NCI-H82 treated with DMSO at 0.1 percent for 48 hours (cell line): ENCODE results near the gene TET1.
A peak's percentile ranks its signal among the peaks of the same experiment; 100 is the strongest.
"Not testable (repeated sequence)": the region's sequence is repeated elsewhere in the genome, so short reads cannot be mapped to it uniquely, and the experiment has no call there.

Source experiments
- DNase-seq: peaks from one replicate; lab custom pipeline; 2025; ENCODE audit not compliant: unreplicated experiment; lab: John Stamatoyannopoulos, UW

The TET1 gene

DNA sequence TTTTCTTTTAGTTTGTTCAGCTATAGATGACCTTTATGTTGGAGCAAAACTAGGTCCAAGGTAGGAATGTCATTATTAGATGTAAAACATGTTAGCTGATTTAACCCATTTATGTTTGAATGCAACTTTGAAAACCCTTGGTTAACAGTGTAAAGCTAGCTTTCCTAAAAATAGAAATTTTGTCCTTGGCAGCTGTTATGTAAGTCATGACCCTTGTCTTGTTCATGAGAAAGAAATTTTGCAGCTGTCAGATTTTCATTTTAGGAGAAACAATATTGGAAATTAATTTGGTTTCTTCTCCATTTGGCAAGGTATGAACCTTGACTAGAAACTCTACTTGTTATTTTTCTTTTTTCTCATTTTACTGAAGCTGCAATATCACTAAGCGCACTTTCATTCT, 137.0 kb downstream of the TET1 start:
- no peak for DNase-seq

DNA sequence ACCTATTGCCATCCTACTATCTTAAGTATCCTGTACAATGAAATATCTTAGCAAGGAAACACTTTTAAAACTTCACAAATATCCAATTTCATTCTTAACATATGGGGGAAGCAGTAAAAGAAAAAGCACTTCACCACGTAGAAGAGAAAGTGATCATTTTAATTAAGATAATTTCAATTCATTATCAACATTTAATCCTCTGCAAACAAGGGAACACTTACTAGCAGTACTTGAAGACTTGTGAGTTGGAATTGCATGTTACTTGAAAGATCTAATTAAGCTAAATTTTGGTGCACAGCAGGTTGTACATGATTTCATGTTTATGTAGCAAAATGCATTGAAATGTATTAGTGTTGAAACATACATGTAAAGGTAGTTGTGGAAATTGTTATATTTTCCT, 140.1 kb downstream of the TET1 start:
- DNase-seq: no peak

DNA sequence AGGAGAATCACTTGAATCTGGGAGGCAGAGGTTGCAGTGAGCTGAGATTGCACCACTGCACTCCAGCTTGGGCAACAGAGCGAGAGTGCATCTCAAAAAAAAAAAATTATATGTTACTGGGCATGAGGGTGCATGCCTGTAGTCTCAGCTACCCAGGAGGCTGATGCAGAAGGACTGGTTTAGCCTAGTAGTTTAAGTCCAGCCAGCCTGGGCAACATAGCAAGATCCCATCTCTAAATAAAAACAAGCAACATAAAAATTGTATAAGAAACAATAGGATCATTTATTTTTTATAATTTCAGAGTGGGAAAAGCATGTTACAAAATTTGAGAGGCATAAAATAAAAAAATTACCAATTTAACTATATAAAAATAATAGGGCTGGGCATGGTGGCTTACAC, 145.4 kb downstream of the TET1 start:
- no peak for DNase-seq

DNA sequence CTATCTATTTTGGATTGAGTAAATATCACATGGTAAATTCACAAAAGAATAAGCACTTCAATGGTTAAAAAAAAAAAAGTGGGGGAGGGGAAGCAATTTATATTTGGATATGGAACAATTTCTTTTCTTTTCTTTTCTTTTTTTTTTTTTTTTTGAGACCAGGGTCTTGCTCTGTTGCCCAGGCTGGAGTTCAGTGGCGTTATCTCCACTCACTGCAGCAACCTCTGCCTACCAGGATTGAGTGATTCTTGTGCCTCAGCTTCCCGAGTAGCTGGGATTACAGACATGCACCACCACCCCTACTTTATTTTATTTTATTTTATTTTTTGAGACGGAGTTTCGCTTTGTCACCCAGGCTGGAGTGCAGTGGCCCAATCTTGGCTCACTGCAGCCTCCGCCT, 148.8 kb downstream of the TET1 start:
- not testable (repeated sequence) for DNase-seq

DNA sequence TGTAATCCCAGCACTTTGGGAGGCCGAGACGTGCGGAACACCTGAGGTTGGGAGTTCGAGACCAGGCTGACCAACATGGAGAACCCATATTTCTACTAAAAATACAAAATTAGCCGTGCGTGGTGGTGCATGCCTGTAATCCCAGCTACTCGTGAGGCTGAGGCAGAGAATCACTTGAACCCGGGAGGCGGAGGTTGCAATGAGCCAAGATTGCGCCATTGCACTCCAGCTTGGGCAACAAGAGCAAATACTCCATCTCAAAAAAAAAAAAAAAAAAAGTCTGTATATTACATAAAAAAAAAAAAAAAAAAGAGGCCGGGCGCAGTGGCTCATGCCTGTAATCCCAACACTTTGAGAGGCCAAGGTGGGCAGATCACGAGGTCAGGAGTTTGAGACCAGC, 152.9 kb downstream of the TET1 start:
- DNase-seq: not testable (repeated sequence)

DNA sequence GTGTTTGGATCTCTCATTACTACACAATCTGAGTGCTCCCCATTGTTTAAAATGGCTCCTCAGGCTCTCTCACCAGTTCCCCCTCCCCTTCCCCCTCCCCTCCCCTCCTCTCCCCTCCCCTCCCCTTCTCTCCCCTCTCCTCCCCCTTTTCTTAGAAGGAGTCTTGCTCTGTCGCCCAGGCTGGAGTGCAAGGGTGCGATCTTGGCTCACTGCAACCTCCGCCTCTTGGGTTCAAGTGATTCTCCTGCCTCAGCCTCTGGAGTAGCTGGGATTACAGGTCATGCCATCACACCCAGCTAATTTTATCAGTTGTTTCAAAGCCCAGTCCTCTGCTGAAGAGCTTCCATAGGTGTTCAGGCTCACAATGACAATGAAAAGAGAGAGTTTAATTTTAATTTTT, 157.3 kb downstream of the TET1 start:
- no peak for DNase-seq

DNA sequence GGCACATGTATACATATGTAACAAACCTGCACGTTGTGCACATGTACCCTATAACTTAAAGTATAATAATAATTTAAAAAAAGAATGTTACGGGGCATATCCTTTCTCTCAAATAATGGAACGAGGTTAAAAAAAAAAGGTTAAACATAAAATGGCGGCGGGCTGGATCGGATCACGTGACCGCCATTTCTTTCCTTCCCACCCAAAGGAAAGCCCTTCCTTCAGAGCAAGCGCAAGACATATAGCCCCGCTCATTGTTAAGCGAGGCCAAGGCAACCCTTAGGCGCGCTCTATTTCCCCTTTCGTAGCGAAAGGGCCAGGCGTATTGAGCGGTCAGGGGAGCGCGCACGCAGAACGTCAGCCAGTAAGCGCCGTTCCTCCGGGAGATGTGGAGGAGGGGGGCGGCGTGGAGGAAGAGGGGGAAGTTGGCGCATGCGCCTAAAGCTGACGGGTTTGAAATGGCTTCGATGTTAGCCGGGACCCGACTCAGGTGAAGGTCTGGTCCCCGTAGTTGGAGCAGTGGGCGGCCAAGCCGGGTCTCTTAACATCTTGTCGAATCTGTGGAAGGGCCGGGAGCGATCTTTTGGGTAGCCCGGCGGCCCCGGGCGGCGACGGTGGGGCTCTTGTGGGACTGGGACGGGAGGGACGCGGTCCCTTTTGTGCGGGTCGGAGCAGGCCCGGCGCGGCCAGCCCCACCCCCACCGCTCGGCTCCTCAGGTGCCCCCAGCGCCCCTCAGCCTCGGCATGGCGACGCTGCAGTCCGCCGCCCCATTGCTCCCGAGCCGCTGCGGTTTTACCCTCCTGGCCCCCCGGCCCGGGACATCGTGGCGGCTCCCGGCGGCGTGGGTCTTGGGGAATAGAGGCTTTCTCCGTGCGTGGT, 160.9 kb downstream of the TET1 start, which contains the start of gene CCAR1:
Gene CCAR1, plus strand, starts transcription at position 447 of the 880 bp plus-strand sequence. CDS start 1,266 bp downstream, outside the sequence.
- peak; percentile 92 for DNase-seq

DNA sequence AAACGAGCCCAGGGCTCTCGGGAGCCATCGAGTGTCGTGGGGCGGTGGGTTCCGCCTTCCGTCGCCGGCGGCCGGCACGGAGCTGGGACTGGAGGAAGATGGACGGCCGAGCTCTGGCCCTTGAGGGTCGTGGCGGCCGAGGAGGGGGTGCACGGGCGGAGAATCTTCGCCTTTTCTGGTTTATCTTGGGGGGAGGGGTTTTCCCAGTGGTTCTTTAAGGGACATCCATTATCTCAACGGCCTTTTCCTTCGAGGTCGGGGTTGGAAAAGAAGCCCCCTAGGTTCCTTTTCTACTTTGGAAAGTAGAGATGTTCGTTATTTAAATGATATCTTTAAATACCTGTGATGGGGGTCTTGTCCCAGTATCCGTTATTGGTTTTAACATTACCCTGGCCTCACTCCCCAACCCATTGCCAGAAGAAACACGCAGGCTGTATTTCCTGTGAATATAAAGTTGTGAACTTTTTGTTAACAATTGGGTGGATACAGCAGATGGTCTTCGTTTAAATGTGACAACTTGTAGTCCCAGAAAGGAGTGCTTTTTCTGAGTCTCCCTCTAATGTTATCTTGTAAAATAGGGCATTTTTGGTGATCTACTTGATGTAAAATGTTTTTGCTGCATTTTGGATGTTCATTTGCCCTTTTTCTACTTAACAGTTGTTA, 161.7 kb downstream of the TET1 start:
- DNase-seq: no peak

DNA sequence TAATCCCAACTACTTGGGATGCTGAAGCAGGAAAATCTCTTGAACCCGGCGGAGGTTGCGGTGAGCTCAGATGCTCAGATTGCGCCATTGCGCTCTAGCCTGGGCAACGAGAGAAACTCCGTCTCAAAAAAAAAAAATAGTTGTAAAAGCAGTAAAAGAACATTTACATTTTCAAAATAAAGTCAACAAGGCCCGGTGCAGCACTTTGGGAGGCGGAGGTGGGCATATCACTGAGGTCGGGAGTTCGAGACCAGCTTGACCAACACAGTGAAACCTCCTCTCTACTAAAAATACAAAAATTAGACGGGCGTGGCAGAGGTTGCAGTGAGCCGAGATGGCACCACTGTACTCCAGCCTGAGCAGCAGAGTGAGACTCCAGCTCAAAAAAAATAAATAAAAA, 164.9 kb downstream of the TET1 start:
- no peak for DNase-seq

DNA sequence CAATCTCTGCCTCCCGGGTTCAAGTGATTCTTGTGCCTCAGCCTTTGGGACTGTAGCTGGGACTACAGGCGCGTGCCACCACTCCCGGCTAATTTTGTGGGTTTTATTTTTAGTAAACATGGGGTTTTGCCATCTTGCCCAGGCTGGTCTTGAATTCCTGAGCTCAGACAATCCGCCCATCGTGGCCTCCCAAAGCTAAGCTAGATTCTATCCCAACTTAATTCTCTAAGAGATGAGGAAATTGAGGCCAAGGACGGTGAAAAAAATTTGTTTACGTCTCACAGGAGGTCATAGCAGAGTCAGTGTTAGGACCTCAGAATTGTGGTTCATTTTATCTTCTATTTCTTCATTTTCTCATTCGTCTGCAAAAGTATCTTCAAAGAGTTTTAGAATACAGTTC, 167.0 kb downstream of the TET1 start:
- DNase-seq: no peak

DNA sequence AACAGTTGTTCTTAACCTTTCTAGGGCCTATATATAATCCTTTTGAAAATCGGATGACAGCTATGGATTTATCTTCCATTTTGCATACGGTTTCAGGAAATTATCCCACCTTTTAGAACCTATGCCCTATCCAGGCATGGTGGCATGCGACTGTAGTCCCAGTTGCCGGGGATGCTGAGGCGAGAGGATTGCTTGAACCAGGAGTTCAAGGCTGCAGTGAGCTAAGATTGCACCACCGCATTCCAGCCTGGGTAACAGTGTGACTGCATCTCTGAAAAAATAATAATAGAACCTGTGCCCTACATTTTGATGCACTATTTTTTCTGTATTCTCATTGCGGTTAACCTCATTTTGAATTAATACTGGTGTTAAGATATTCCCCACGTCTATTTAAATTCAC, 172.5 kb downstream of the TET1 start:
- no peak for DNase-seq

DNA sequence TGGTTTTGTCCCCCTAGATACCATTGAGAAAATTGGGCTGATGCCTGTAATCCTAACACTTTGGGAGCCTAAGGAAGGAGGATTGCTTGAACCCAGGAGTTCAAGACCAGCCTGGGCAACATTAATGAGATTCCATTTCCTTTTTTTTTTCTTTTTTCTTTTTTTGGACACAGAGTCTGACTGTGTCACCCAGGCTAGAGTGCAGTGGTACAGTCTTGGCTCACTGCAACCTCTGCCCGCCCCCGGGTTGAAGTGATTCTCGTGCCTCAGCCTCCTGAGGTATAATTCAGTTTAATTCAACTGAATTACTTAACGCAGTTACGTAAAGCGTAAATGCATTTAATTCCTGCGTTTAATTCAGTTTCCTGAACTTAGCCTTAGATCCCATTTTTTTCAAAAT, 174.2 kb downstream of the TET1 start:
- no peak for DNase-seq

DNA sequence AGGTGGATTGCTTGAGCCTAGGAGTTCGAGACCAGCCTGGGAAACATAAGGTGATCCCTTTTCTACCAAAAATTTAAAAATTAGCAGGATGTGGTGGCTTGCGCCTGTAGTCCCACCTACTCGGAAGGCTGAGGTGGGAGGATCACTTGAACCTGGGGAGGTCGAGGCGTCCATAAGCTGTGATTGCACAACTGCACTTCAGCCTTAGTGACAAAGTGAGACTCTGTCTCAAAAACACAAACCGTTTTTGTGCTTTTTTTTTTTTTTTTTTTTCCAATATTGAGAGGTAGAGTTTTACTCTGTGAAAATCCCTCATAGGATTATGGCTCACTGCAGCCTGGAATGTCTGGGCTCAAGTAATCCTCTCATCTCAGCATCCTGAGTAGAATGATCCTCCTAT, 175.0 kb downstream of the TET1 start:
- no peak for DNase-seq

DNA sequence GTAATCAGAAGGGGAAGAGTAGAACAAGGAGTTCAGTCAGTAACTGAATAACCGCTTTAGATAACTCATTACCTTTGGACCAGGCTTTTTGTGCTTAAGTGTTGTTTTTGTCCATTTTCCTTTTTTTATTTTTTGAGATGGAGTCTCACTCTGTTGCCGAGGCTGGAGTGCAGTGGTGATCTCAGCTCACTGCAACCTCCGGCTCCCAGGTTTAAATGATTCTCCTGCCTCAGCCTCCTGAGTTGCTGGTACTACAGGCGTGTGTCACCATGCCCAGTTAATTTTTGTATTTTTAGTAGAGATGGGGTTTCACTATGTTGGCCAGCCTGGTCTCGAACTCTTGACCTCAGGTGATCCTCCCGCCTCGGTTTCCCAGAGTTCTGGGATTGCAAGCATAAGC, 175.6 kb downstream of the TET1 start:
- DNase-seq: not testable (repeated sequence)

DNA sequence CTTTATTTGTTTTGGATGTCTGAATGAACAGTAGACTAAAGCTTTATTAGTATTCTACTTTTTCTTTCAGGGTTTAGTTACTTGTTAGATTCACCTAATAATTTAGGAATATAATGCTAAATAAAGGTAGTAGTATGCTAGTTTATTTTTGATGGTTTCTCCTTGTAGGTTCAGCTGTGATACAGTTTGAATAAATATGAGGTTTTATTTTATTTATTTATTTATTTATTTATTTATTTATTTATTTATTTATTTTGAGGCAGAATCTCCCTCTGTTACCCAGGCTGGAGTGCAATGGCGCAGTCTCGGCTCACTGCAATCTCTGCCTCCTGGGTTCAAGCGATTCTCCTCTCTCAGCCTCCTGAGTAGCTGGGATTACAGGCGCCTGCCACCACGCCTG, 180.5 kb downstream of the TET1 start:
- not testable (repeated sequence) for DNase-seq

DNA sequence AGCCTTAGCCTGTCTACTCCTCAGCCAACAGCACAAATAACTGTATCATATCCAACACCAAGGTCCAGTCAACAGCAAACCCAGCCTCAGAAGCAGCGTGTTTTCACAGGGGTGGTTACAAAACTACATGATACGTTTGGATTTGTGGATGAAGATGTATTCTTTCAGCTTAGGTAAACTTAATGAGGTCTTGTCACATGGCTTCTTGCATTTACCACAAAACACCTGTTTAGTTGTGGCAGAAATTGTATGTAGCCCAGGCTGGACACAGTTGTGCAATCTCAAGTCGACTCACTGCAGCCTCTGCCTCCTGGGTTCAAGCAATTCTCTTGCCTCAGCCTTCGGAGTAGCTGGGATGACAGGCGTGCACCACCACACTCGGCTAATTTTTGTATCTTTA, 182.3 kb downstream of the TET1 start:
- no peak for DNase-seq
